Iris pigment epithelial cell (primary cell): ENCODE data around the gene SNED1.

Experiments used
- DNase-seq: peaks from one replicate; pipeline ENCODE4 v3.0.0-alpha.2; 2011; ENCODE audit warnings: low read depth

SNED1 gene

DNA sequence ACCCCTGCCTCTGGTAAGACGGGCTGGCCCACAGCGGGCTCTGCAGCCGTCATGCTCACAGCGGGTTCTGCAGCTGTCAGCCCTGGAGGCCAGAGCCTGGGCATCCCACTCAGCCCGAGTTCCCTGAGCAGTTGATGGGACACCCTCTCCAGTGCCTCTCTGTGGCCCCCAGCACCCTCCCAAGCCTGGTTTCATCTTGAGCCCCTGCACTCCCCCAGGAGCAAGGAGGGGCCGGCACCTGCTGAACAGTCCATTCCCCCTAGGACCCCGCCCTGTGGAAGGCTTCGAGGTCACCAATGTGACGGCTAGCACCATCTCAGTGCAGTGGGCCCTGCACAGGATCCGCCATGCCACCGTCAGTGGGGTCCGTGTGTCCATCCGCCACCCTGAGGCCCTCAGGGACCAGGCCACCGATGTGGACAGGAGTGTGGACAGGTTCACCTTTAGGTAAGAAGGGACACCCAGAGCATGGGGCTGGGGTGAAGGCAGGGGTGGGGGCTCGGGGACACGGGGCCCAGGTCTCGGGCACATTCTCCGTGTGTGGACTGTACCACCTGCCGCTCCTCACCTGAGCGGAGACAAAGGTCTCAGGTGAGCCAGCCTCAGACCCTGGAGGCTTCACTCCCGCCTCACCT lies 69.2 kb downstream of the SNED1 start:
- DNase-seq = no peak

DNA sequence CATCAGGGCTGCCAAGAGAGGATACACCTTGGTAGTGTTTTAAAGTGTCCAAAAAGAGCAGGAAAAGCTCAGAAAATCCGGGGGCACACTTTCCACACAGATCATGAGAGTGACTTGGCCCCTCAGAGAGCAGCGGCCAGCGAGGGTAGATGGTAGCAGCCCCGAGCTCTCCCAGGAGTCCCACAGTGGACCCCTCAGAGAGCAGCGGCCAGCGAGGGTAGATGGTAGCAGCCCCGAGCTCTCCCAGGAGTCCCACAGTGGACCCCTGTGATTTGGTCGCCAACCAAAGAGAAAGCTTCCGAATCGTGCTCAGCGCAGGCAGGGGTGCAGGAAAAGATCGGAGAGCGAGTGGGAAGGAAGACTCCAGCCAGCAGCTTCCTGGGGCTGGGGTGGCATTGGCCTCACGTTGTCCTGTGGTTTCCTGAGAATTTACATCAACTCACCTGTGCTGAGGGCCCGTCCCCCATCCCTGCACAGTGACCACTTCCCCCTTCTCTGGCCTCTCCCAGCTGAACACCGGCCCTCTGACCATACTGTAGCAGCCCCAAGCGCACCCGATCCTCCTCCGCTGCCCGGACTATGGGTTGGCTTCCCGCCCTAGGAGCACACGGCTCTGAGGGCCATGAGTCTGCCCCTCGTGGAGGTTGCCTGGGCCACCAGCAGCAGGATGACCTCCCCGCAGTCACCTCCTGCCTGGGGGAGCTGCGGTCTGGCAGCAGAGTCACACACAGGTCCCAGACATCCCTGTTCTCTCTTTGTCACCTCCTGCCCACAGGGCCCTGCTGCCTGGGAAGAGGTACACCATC lies 69.9 kb downstream of the SNED1 start:
- DNase-seq = no peak

DNA sequence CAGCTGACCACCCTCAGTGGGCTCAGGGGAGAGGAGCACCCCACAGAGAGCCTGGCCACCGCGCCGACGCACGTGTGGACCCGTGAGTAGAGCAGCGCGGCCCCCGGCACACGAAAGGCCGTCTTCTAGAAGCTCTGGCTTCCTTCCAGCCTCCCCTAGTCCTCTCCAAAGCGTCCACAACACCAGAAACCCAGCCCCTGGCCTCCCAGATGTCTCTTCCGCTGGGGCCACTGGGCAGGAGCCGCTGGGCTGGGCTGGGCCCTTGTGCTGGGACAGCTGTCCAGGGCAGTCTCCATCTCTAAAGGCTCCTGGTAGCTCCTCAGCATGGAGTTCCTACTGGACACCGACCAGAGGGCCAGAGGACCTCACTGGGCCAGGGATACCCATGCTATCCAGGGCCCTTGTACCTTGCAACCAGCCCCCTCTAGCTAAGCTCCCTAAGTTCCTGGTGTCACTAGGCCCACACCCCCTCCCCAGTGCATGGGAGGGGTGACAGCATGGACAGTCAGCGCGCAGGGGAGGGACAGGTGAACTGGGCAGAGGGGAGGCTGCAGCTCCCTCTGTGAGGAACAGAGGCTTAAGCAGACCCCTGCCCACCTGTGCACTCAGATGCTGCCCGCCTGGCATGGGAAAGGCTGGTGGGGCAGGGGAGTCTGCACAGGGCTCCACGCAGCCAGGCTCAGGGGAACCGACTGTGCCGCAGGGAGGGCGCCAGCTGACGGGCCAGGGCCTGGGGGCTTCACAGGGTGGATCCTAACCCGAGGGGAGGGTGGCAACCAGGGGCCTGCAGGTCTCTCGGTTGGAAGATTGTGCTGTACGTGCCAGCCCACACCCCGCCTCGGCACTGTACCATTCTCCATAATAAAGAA lies 70.8 kb downstream of the SNED1 start:
- DNase-seq = no peak

DNA sequence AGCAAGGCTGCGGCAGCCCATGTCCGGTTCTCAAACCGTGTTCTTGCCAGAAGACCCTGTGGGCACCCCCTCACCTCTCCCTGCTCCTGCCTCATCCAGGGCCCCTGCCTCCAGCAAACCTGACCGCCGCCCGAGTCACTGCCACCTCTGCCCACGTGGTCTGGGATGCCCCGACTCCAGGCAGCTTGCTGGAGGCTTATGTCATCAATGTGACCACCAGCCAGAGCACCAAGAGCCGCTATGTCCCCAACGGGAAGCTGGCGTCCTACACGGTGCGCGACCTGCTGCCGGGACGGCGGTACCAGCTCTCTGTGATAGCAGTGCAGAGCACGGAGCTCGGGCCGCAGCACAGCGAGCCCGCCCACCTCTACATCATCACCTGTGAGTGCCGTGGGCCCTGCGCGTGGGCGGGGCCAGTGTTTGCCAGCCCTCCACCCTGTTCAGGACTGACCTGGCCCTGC lies 71.4 kb downstream of the SNED1 start:
- DNase-seq = no peak

DNA sequence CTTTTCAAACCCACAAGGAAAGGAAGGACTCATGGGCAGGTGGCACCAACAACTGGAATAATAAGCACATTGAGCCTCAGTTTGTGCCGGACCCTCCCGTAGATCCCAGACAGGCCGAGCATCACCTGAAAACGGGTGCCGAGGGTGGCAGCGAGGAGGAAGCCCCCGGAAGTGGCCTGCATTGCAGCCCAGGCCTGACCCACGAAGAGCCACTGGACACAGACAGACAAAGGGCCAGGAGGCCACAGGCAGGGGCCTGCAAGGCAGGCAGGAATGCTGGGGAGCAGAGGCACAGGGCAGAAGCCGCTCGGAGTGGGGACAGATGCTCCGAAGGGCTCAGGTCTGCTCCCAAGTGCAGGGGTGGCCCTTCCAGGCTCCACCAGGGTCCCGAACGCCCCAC lies 71.9 kb downstream of the SNED1 start:
- no peak for DNase-seq

DNA sequence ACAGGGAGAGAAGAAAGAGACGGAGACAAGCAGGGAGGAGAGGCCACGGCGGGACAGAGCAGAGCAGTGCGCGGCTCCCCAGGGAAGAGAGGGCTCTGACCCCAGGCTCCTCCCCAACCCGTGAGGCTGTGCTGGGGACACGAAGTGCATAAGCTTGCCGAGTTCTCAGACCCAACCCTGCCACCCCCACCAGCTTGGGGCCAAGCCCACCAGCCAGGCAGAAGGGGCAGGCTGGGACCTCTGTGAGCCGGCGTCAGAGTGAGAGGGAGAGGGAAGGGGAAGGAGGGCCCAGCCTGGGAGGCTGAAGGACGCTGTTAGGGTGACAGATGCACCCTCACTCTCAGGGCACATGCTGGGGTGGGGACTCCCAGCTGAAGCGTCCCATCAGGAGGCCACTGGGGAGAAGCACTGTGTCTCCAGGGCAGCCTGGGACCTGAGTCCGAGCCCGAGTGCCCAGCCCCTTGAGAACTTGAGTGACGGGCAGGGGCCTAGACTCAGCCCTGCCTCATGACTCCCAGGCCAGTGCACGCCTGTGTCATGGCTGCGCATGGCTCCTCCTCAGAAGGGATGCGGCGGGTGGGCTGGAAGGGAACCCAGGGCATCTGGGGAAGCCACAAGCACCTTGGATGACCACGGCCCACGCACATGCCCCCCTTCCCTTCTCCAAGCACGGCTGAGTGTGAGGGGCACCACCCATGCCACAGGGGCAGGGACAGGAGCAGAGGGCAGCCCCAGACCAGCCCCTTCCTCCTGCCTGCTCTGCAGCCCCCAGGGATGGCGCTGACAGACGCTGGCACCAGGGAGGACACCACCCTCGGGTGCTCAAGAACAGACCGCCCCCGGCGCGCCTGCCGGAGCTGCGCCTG lies 72.6 kb downstream of the SNED1 start:
- DNase-seq = no peak

DNA sequence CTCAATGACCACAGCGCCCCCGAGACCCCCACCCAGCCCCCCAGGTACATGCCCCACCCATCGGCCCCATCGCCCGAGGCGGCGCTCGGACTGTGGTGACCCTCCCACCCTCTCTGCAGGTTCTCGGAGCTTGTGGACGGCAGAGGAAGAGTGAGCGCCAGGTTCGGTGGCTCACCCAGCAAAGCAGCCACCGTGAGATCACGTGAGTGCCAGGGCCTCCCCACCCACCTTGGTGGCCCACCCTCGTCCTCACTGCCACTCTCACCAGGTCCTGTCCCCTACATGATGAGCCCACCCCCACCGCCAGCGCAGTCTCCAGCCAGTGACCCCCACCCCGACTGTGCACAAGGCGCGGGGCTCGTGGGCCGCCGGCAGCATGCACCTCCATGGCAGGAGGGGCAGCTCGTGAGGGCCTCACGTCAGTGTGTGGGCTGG lies 73.3 kb downstream of the SNED1 start:
- no peak for DNase-seq

DNA sequence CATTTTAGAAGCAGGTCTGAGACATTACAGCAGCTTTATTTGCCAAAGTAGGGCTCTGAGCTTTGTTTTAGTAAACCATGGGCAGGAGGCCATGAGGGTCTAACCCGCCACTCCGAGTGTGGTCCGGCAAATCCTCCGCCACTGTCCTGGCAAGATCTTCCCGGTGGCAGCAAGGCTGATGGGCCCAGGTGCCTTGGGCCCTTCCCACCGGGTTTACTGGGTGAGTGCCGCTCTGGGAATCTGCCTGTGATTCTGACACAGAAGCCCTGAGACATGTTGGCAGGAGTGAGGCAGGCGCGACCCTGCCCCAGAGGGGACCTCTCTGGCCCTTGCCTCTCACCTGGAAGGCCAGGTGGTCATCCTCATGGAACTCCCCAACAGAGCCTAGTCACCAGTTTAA lies 73.7 kb downstream of the SNED1 start:
- DNase-seq = no peak

DNA sequence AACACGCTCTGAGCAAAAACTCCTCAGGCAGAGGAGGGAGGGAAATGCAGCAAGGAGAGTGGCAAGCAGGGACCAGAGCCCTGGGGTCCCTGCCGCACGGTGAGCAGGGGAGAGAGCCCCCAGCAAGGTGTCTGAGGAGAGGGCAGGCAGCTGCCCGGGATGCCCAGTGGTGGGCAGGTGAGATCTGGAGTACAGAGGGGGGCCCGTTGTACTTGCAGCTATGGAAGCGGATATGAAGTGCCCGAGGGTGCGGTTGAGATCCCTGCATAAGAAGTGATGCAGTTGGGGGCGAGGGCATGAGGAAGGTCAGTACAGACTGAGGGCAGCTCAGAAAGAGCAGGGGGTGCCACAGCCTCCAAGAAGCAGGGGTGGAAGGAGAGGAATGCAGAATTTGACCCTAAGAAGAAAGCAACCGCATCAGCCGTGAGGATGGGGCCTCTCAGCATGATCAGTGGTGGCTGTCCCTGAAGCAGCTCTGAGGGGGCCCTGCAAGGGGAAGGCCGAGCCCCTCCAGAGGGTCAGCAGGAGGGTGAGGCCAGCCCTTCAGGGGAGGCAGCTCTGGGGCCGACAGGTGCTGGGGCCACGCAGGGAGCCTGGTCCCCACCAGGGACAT lies 74.2 kb downstream of the SNED1 start:
- DNase-seq = no peak

DNA sequence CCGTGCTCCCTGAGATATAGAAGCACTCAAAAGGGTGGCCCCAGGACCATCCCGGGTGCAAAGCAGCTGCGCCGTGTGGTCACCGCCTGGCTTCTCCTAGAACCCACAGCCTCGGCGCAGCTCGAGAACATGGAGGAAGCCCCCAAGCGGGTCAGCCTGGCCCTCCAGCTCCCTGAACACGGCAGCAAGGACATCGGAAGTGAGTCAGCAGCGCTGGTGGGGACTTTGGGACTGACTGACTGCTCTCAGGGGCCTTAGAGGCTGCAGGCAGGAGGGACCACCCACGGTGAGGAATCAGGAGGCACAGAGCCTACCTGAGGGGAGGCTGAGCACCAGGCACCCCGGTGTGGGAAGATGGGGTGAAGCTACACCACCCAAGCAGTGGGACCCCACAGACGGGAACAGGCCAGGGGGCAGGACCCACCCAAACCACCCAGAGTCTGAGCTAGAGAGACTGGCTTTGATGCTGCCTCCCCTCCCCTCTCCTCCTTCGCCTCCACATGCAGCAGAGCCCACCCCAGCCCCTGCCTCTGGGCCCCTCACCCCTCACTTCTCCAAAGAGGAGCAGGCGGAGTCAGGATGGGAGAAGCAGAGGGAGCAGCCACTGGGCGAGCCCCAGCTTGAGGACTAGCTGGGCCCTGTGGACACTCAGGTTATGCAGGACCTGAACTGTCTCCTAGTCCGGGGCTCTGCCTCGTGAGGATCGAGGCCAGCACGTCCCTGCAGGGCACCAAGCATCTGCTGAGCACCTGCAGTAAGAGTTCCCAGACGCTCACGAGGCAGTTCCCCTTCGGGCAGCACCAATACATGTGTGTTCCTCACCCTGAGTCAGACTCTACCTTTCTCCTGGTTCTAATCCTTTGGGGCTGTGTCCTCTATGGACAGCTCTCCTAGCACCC lies 75.0 kb downstream of the SNED1 start:
- no peak for DNase-seq

DNA sequence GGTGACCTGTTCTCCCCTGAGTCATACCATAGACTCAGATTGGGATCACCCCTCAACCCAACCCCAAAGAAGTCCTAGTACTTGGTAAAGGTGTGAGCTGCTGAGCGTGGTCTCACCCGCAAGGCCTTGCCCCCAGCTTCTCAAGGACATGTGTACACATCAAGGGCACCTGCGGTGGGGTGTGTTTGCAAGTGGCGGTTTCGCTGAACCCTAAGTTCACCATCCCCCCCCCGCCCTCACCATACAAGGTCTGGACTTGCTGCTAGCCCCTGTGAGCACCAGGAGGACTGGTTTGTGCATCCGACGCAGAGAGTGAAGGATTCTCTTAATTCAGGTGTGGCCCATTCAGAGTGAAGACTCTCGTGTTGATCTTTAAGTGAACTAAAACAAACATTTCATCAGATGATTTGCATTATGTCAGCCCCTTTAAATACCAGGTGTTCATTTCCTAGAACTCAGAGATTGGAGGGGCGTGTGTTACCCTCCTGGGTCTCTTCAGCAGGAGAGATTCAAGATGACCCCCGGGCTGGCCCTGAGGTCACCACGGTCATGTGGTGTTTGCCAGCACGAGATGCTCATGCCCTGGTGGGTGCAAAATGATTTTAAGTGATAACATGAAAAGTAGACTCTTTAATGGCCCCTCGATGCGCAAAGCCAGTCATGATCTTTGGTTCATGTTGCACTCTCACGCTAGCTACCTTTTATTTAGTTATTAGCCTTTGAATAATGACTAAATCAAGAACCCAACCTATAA lies 75.8 kb downstream of the SNED1 start:
- DNase-seq = no peak

DNA sequence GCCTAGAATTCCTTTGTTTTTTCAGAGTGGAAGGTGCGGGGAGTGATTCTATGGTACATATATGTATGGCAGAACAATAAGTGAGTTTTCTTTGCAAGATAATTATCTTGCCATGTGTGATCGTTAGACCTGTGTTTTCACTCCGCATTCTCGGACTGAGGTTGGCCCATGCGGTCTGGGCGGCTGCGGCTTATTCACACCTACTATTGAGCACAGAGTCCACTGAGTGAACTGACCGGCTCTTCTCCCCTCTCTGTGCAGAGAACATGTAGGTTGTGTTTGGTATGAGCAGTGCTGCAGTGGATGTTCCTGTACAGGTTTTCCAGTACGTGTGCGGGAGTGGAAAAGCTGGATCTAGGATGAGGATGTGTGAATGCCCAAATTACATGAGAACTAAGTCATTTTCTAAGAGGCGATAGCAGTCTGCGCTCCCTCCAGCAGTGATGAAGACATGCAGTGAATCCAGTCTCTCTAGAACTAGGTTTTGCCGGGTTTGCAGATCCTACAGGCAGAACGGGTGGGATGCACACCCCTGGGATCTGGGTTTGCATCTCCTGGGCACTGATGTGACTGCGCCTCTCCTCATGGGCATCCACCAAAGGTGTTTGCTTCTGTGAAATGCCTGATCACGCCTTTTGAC lies 76.6 kb downstream of the SNED1 start:
- DNase-seq = no peak

DNA sequence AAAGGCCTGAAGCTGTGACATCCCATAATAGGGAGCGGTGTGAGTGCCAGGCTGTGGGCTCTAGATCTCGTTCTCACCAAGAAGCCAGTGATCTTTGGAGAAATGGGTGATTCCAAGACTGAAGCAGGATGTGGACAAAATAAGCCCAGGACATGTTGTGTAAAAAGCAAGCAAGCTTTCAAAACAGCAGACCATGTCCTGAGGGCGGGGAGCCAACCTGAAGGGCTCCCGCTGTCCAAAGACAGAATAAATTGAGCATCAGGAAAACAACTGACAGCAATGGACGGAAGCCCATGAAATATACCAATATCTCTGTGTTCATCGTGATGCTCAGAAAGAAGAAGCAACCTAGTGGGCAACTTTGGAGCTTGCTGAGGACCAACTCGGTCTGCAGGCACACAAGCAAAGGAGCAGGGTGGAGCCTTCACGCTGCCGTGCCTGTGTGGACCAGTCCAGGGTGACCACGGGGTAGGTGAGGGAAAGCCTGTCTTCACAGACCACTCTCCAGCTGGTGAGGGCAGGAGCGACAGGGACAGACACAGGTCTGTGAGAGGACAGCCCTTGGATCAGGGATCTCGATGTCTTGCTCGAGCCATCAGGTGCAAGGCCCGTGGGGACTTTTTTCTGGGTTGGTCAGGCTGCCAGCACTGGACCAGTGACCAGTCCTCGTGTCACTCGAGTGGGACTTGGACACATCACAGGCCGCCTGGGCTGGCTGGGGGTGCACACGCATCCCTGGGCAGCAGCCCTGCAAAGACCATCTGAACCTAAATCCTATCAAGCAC lies 82.2 kb downstream of the SNED1 start:
- DNase-seq = no peak

DNA sequence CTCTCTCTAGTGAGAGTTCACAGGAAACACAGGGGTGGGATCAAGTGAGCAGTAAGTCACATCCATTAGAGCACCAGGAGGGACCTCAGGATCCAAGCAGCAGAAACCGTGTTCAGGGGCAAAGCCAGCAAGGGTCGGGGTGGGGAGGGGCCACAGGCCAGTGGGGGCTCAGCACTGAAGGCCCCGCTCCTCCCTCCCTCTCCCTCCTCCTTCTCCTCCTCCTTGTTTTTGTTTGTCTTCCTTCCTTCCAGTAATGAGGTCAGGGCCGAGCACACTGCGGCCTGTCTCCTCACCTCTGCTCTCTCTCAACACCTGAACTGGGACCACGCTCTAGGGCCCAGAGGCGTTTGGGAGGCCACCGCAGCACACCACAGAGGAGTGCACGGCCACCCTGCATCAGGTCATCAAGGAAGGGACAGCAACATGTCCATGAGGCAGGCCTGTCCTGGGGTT lies 82.8 kb downstream of the SNED1 start:
- DNase-seq = no peak

DNA sequence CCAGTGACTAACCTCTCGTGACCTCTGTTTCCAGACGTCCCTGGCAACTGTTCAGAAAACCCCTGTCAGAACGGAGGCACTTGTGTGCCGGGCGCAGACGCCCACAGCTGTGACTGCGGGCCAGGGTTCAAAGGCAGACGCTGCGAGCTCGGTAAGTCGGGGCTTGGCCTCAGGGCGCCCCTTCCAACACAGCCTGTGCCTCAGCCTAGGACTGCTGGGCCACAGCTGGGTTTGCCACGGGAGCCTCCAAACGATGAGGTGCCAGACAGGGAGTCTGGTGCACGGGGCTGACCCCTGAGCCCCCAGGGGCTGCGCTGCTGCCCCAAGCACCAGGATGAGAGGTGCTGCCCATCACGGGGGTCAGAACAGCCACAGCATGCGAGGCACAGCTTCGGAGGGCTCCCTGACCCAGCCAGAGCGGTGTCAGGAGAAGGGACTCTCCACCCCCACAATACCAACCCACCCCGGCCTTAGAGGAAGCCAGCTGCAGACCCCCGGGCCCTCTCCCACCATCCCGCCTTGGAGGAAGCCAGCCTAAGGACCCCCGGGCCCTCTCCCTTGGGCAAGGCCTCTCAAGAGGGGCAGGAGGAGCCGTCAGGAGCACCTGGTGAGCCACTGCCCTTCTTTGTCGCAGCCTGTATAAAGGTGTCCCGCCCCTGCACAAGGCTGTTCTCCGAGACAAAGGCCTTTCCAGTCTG lies 83.4 kb downstream of the SNED1 start:
- DNase-seq = no peak

DNA sequence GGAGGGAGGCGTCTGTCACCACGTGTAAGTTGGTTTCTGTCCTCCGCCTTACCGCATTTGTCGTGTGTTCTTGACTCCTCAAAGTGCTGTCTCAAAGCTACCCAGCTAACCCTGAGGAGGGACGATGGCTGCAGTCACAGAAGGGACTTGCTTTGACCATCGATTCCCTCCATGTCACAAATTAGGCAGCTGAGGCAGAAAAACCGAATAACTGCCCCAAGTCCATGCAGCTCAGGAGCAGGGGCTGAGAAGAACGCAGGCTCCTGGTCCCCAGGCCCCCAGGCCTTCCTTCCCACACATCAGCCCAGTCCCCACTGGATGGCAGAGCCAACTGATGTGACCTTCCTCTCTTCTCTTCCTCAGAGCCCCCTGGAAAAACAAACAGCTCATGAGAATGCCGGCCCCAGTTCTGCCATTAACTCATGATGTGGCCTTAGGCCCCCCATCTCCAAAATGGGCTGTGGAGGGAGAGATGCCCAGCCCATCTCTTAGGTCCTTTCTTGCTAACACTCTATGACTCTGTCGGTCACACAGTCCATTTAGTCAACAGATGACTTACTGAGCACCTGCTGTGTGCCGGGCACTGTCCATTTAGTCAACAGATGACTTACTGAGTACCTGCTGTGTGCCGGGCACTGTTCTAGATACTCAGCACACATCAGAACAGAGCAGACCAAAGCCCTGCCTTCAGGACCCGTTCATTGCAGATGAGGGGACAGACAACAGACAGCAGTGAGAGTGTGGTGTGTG lies 84.1 kb downstream of the SNED1 start:
- DNase-seq = no peak

DNA sequence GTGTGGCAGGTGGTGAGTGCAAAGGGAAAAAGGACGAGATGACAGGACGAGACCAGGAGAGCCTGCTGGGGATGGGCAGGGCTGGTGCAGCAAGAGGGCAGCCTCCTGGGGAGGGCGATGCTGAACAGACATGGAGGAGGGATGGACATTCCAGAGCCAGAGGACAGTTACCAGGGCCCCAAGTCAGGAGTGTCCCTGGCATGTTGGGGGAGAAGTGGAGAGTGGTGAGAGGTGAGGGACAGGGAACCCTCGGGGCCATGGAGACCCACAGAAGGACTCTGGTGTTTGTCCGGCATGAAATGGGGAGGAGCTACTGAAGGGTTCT lies 84.6 kb downstream of the SNED1 start:
- DNase-seq = no peak
